Right lobe of liver (tissue), 6 donors: ENCODE data around the gene MID1. TPM values are rescaled to one million over a fixed set of nuclear protein-coding genes. Genes with fewer than 3 reads are reported as not detected.

Experiments used
- ATAC-seq, 4 donors: fragments of 200-7000 bp; cut with Tn5 transposase; one replicate each; pipeline ENCODE4 v1.9.1; 2020; ENCODE audit warnings: mild to moderate bottlenecking in 4 of 4, moderate library complexity in 4 of 4
- DNase-seq, 3 donors: peaks; one replicate each; pipeline ENCODE4 v3.0.0-alpha.2; 2020
- H3K27ac ChIP-seq, 3 donors: fragments of 200-600 bp; one replicate each; pipeline ENCODE4 v1.8.0; 2022
- H3K27me3 ChIP-seq, 2 donors: fragments of 200-600 bp; one replicate each; pipeline ENCODE4 v1.8.0; 2022
- H3K36me3 ChIP-seq, 4 donors: fragments of 200-600 bp; sonication (generic) in 1 of 4; one replicate each; pipeline versions ENCODE4 v1.5.1 to v1.8.0; 2017 to 2022; ENCODE audit warnings: control low read depth in 1 of 4
- H3K4me1 ChIP-seq, 4 donors: fragments of 200-600 bp; sonication (generic) in 1 of 4; one replicate each; pipeline versions ENCODE4 v1.5.1 to v1.8.0; 2017 to 2022; ENCODE audit warnings: control low read depth in 1 of 4
- H3K4me3 ChIP-seq, 3 donors: fragments of 200-600 bp; one replicate each; pipeline ENCODE4 v1.8.0; 2022
- H3K9me3 ChIP-seq, 4 donors: fragments of 200-600 bp; sonication (generic) in 1 of 4; one replicate each; pipeline versions ENCODE4 v1.5.1 to v1.8.0; 2017 to 2022; ENCODE audit warnings: control low read depth in 1 of 4
- CTCF ChIP-seq, 4 donors: fragments of 200-600 bp in 3 of 4; fragments of 450-650 bp in 1 of 4; IDR thresholded peaks; one replicate each; pipeline versions ENCODE4 v1.5.1 to v1.8.0; 2016 to 2022; ENCODE audit warnings: antibody characterized with exemption in 4 of 4, mild to moderate bottlenecking in 2 of 4
- POLR2A ChIP-seq: fragments of 450-650 bp; IDR thresholded peaks from one replicate; pipeline ENCODE4 v1.6.1; 2017; ENCODE audit warnings: antibody characterized with exemption, mild to moderate bottlenecking
- WGBS: methylation state at CpG from one replicate; pipeline ENCODE4 v1.1.6; 2018; ENCODE audit warnings: low coverage, low lambda C conversion rate; ENCODE audit not compliant: insufficient coverage; ENCODE audit errors: missing lambda C conversion rate; 5-methylcytosine and 5-hydroxymethylcytosine counted together
- intact Hi-C, 2 donors: fragments of 100-400 bp; cut with DNase I; formaldehyde crosslinking; loops; one replicate each; pipeline versions ENCODE4 v1.11.2 to v1.14.1; 2022
- long read RNA-seq: library from polyadenylated mRNA; unstranded; transcript quantifications from one replicate; pipeline ENCODE4 v2.0.0, GENCODE V29; 2019
- total RNA-seq, 6 experiments: library from RNA; depleted of rRNA in 2 of 6; stranded (reverse); fragments of >200 nt in 2 of 6; fragmentation: NEBNext Ultra II Directional in 3 of 6; extraction: Animal tissue kit (Norgen Biotek cat#: 25700) in 3 of 6; gene quantifications; one replicate each; pipeline versions ENCODE4 v1.1.0 to v1.2.4, GENCODE V29; 2016 to 2023
- donor health status: DM: no; HTN: yes; CAD: no.
- donor health status: DM: no; HTN: no; CAD: no.
- donor health status: DM: no; HTN: no; CAD: no.
- donor health status: DM: no; HTN: yes; CAD: no.
- donor health status: DM: no; HTN: yes; CAD: no.

The MID1 gene
- 1 to 10 TPM; 2.2 to 10.0 (median 4.6) TPM for total RNA-seq
- long read RNA-seq = 0 reads

GRCh38 chrX:10620121-10620699 is at the start of gene MID1:
TSS of gene MID1 (minus strand) at chrX:10620585. CDS start at chrX:10567547, 53,038 bp downstream.
- Histone ChIP-seq H3K36me3 (no peaks in the 10 kb centered on the region), H3K9me3 (no peaks in the 10 kb centered on the region), H3K4me1 (no peaks in the 10 kb centered on the region), H3K4me3 (peak within 1 kb of the TSS; percentile 46 to 56 (median 53)), H3K27me3 (no peaks in the 10 kb centered on the region), H3K27ac (peak within 1 kb of the TSS; percentile 41 to 73 (median 53))
- 24% methylated on average over 17 of the region's 46 CpGs for WGBS
- intact Hi-C loops = no loop called here
- TF ChIP-seq CTCF (IDR thresholded peaks at IDR 0.05) = no peak
- TF ChIP-seq POLR2A = peak; percentile 55
- ATAC-seq (peak; percentile 79 to 92 (median 88)), DNase-seq (peak; percentile 65 to 75 (median 69))

GRCh38 chrX:10667143-10667542 is 46.8 kb upstream of the MID1 start:
- TF ChIP-seq POLR2A (no peak), CTCF (IDR thresholded peaks at IDR 0.05) (no peak)
- ATAC-seq (no peak), DNase-seq (no peak)
- Histone ChIP-seq H3K27me3 (no peaks in the 10 kb centered on the region), H3K27ac (no peak overlapping the region), H3K36me3 (no peaks in the 10 kb centered on the region), H3K9me3 (no peaks in the 10 kb centered on the region), H3K4me3 (no peak overlapping the region), H3K4me1 (no peaks in the 10 kb centered on the region)
- intact Hi-C loops = no loop called here
- 55% methylated on average over 1 of the region's 1 CpG for WGBS

- Histone ChIP-seq H3K4me1 (no peaks in the 10 kb centered on the region), H3K4me3 (no peak overlapping the region), H3K9me3 (no peaks in the 10 kb centered on the region), H3K36me3 (no peaks in the 10 kb centered on the region), H3K27ac (no peak overlapping the region), H3K27me3 (no peaks in the 10 kb centered on the region)
- intact Hi-C loops = no loop called here
- DNase-seq = no peak
- WGBS = 40% methylated on average over 1 of the region's 1 CpG
- no peak for ATAC-seq
- no peak for TF ChIP-seq CTCF (IDR thresholded peaks at IDR 0.05)
- TF ChIP-seq POLR2A = no peak
Measured at GRCh38 chrX:10666102-10666501, 45.7 kb upstream of the MID1 start.

- intact Hi-C loops = no loop called here
- Histone ChIP-seq H3K27ac (no peak overlapping the region), H3K4me1 (no peaks in the 10 kb centered on the region), H3K4me3 (no peak overlapping the region), H3K27me3 (no peaks in the 10 kb centered on the region), H3K36me3 (no peaks in the 10 kb centered on the region), H3K9me3 (no peaks in the 10 kb centered on the region)
- ATAC-seq (no peak), DNase-seq (no peak)
- 44% methylated on average over 6 of the region's 7 CpGs for WGBS
- no peak for TF ChIP-seq CTCF (IDR thresholded peaks at IDR 0.05)
- TF ChIP-seq POLR2A = no peak
Measured at GRCh38 chrX:10665681-10666080, 45.3 kb upstream of the MID1 start.
